ENCODE measurements around the gene DNAL1. TPM values are rescaled to one million over a fixed set of nuclear protein-coding genes. Genes with fewer than 3 reads are reported as not detected.
A peak's percentile ranks its signal among the peaks of the same experiment; 100 is the strongest.
"Not testable (repeated sequence)": the region's sequence is repeated elsewhere in the genome, so short reads cannot be mapped to it uniquely, and the experiment has no call there.

The DNAL1 gene
- total and polyA plus RNA-seq, 3 experiments from 2014 or later, result 5.8 to 10.9 (median 8.1) TPM

- no peak for DNase-seq
- CTCF ChIA-PET, result interaction anchor here (2.9 kb wide), 1 partner anchor 121 kb away, joined by 9 read pairs; no protein-coding TSS in a partner anchor
- Mint-ChIP-seq H3K4me1 (peaks cover 5 to 7% (median 5%) of the 10 kb centered on the region in 3 donors), H3K36me3 (no peaks in the 10 kb centered on the region), H3K27ac (no peak overlapping the region), H3K4me3 (no peak overlapping the region), H3K9me3 (no peaks in the 10 kb centered on the region), H3K27me3 (peaks cover 6 to 24% of the 10 kb centered on the region in 2 donors)
- Histone ChIP-seq H3K9me3 (ENCODE audit: low read length) (no peaks in the 10 kb centered on the region), H3K4me1 (ENCODE audit: insufficient read depth, low read length) (peaks cover 5% of the 10 kb centered on the region), H3K4me3 (ENCODE audit: low read length) (no peak overlapping the region), H3K27me3 (ENCODE audit: insufficient read depth, low read length, poor library complexity, severe bottlenecking) (no peaks in the 10 kb centered on the region), H3K36me3 (ENCODE audit: insufficient read depth, low read length) (no peaks in the 10 kb centered on the region), H3K27ac (ENCODE audit: low read depth, low read length) (peak overlapping the region; percentile 33)
- POLR2A ChIA-PET, result interaction anchor here (1.1 kb wide), 1 partner anchor 18 kb away, joined by 3 read pairs; the partner anchor contains the start of gene ACOT6
Measured at GRCh38 chr14:73630009-73630780, 14.6 kb upstream of the DNAL1 start.

GRCh38 chr14:73633116-73634010 lies 11.4 kb upstream of the DNAL1 start:
- H3K9me3 ChIP-seq (ENCODE audit: low read length), result no peaks in the 10 kb centered on the region
- Mint-ChIP-seq H3K9me3 (no peaks in the 10 kb centered on the region), H3K27ac (peak overlapping the region in 5 of 8 donors; percentile 10 to 73 (median 49)), H3K36me3 (no peaks in the 10 kb centered on the region), H3K4me1 (peaks cover 5 to 7% (median 5%) of the 10 kb centered on the region in 3 donors), H3K4me3 (peak overlapping the region; percentile 67 to 90 (median 81)), H3K27me3 (peaks cover 3 to 20% of the 10 kb centered on the region in 2 donors)
- ChIA-PET CTCF (interaction anchor here (0.9 to 3.7 kb wide), 14 partner anchors 10 to 338 kb away, joined by 3 to 29 read pairs (median 5); partner anchors contain the start of genes ACOT1, ACOT2, ACOT6 and DNAL1), POLR2A (interaction anchor here (0.5 to 1.0 kb wide), 2 partner anchors 41 to 338 kb away, joined by 3 to 4 read pairs; partner anchors contain the start of gene ACOT4)
- no peaks in the 10 kb centered on the region for H3K27me3 ChIP-seq (ENCODE audit: insufficient read depth, low read length, poor library complexity, severe bottlenecking)
- peak overlapping the region; percentile 66 for H3K4me3 ChIP-seq (ENCODE audit: low read length)
- peaks cover 5% of the 10 kb centered on the region for H3K4me1 ChIP-seq (ENCODE audit: insufficient read depth, low read length)
- no peak overlapping the region for H3K27ac ChIP-seq (ENCODE audit: low read depth, low read length)
- peak; percentile 30 to 70 (median 52) for DNase-seq
- H3K36me3 ChIP-seq (ENCODE audit: insufficient read depth, low read length), result no peaks in the 10 kb centered on the region

GRCh38 chr14:73634011-73634833 lies 10.6 kb upstream of the DNAL1 start:
- Mint-ChIP-seq H3K4me3 (peak overlapping the region; percentile 67 to 90 (median 81)), H3K27me3 (peaks cover 3 to 17% of the 10 kb centered on the region in 2 donors), H3K36me3 (no peaks in the 10 kb centered on the region), H3K27ac (peak overlapping the region in 2 of 8 donors; percentile 32 to 33), H3K9me3 (no peaks in the 10 kb centered on the region), H3K4me1 (peaks cover 5 to 7% (median 5%) of the 10 kb centered on the region in 3 donors)
- Histone ChIP-seq H3K4me1 (ENCODE audit: insufficient read depth, low read length) (peaks cover 5% of the 10 kb centered on the region), H3K4me3 (ENCODE audit: low read length) (peak overlapping the region; percentile 66), H3K36me3 (ENCODE audit: insufficient read depth, low read length) (no peaks in the 10 kb centered on the region), H3K9me3 (ENCODE audit: low read length) (no peaks in the 10 kb centered on the region), H3K27ac (ENCODE audit: low read depth, low read length) (no peak overlapping the region), H3K27me3 (ENCODE audit: insufficient read depth, low read length, poor library complexity, severe bottlenecking) (no peaks in the 10 kb centered on the region)
- ChIA-PET POLR2A (interaction anchor here (0.5 kb wide), 1 partner anchor 338 kb away, joined by 3 read pairs; no protein-coding TSS in a partner anchor), CTCF (interaction anchor here (1.1 to 3.7 kb wide), 11 partner anchors 11 to 190 kb away, joined by 3 to 29 read pairs (median 6); partner anchors contain the start of genes ACOT1, ACOT2, ACOT6 and DNAL1)
- DNase-seq, result no peak

GRCh38 chr14:73636355-73636754 lies 8.4 kb upstream of the DNAL1 start:
- CTCF ChIA-PET, result interaction anchor here (1.1 kb wide), 1 partner anchor 127 kb away, joined by 3 read pairs; no protein-coding TSS in a partner anchor
- POLR2A ChIA-PET; H3K9me3 ChIP-seq (ENCODE audit: low read length); H3K9me3 Mint-ChIP-seq; H3K4me3 ChIP-seq (ENCODE audit: low read length); H3K4me3 Mint-ChIP-seq; H3K4me1 Mint-ChIP-seq; H3K27me3 ChIP-seq (ENCODE audit: insufficient read depth, low read length, poor library complexity, severe bottlenecking); H3K27me3 Mint-ChIP-seq; H3K36me3 ChIP-seq (ENCODE audit: insufficient read depth, low read length); DNase-seq; H3K4me1 ChIP-seq (ENCODE audit: insufficient read depth, low read length); H3K27ac Mint-ChIP-seq; H3K27ac ChIP-seq (ENCODE audit: low read depth, low read length); H3K36me3 Mint-ChIP-seq: not testable (repeated sequence)

- Histone ChIP-seq H3K4me3 (ENCODE audit: low read length) (no peak overlapping the region), H3K9me3 (ENCODE audit: low read length) (no peaks in the 10 kb centered on the region), H3K27ac (ENCODE audit: low read depth, low read length) (no peak overlapping the region), H3K27me3 (ENCODE audit: insufficient read depth, low read length, poor library complexity, severe bottlenecking) (no peaks in the 10 kb centered on the region), H3K36me3 (ENCODE audit: insufficient read depth, low read length) (no peaks in the 10 kb centered on the region), H3K4me1 (ENCODE audit: insufficient read depth, low read length) (peaks cover 5% of the 10 kb centered on the region)
- Mint-ChIP-seq H3K4me1 (peaks cover 5 to 7% (median 5%) of the 10 kb centered on the region in 3 donors), H3K4me3 (no peak overlapping the region), H3K27ac (no peak overlapping the region), H3K27me3 (peaks cover 0 to 4% of the 10 kb centered on the region in 2 donors), H3K36me3 (no peaks in the 10 kb centered on the region), H3K9me3 (no peaks in the 10 kb centered on the region)
- DNase-seq, result no peak
- ChIA-PET CTCF (interaction anchor here (1.0 kb wide), 2 partner anchors 68 to 128 kb away, joined by 3 read pairs; no protein-coding TSS in a partner anchor), POLR2A (interaction anchor here (0.6 kb wide), 1 partner anchor 99 kb away, joined by 3 read pairs; no protein-coding TSS in a partner anchor)
Measured at GRCh38 chr14:73637830-73638229, 7.0 kb upstream of the DNAL1 start.

GRCh38 chr14:73640796-73641365 lies 3.9 kb upstream of the DNAL1 start:
- ChIA-PET CTCF (interaction anchor here (1.4 kb wide), 1 partner anchor 49 kb away, joined by 3 read pairs; the partner anchor contains the start of gene ACOT4), POLR2A (no interaction called here)
- Histone ChIP-seq H3K27ac (ENCODE audit: low read depth, low read length) (no peak overlapping the region), H3K4me1 (ENCODE audit: insufficient read depth, low read length) (peaks cover 14% of the 10 kb centered on the region), H3K36me3 (ENCODE audit: insufficient read depth, low read length) (no peaks in the 10 kb centered on the region), H3K9me3 (ENCODE audit: low read length) (no peaks in the 10 kb centered on the region), H3K4me3 (ENCODE audit: low read length) (no peak overlapping the region), H3K27me3 (ENCODE audit: insufficient read depth, low read length, poor library complexity, severe bottlenecking) (no peaks in the 10 kb centered on the region)
- DNase-seq, result no peak
- H3K36me3 Mint-ChIP-seq, result peaks cover 0 to 8% (median 0%) of the 10 kb centered on the region in 3 donors
- peaks cover 0 to 1% of the 10 kb centered on the region in 2 donors for H3K27me3 Mint-ChIP-seq
- H3K4me1 Mint-ChIP-seq, result peaks cover 15 to 19% (median 19%) of the 10 kb centered on the region in 3 donors
- no peak overlapping the region for H3K4me3 Mint-ChIP-seq
- H3K9me3 Mint-ChIP-seq, result no peaks in the 10 kb centered on the region
- H3K27ac Mint-ChIP-seq, result peak overlapping the region in 1 of 8 donors; percentile 75

- H3K9me3 Mint-ChIP-seq, result no peaks in the 10 kb centered on the region
- H3K4me1 Mint-ChIP-seq, result peaks cover 15 to 21% (median 21%) of the 10 kb centered on the region in 3 donors
- H3K36me3 Mint-ChIP-seq, result peaks cover 0 to 8% (median 0%) of the 10 kb centered on the region in 3 donors
- no peak for DNase-seq
- H3K27me3 ChIP-seq (ENCODE audit: insufficient read depth, low read length, poor library complexity, severe bottlenecking), result no peaks in the 10 kb centered on the region
- H3K4me3 Mint-ChIP-seq, result peak overlapping the region; percentile 91 to 99 (median 94)
- ChIA-PET CTCF (interaction anchor here (2.3 kb wide), 1 partner anchor 11 kb away, joined by 11 read pairs; no protein-coding TSS in a partner anchor), POLR2A (interaction anchor here (0.5 to 1.4 kb wide), 3 partner anchors 115 to 251 kb away, joined by 3 to 6 read pairs (median 4); partner anchors contain the start of gene RIOX1)
- peak overlapping the region; percentile 77 for H3K27ac ChIP-seq (ENCODE audit: low read depth, low read length)
- peak overlapping the region; percentile 86 for H3K4me3 ChIP-seq (ENCODE audit: low read length)
- peaks cover 14% of the 10 kb centered on the region for H3K4me1 ChIP-seq (ENCODE audit: insufficient read depth, low read length)
- peaks cover 0 to 1% of the 10 kb centered on the region in 2 donors for H3K27me3 Mint-ChIP-seq
- H3K27ac Mint-ChIP-seq, result peak overlapping the region; percentile 90 to 100 (median 94)
- H3K9me3 ChIP-seq (ENCODE audit: low read length), result no peaks in the 10 kb centered on the region
- H3K36me3 ChIP-seq (ENCODE audit: insufficient read depth, low read length), result no peaks in the 10 kb centered on the region
Measured at GRCh38 chr14:73645248-73645610, 443 bp downstream of the DNAL1 start.
